GM21619 (cell line): Measurements from ENCODE around the gene PLEKHN1.
"Not testable (repeated sequence)": the region's sequence is repeated elsewhere in the genome, so short reads cannot be mapped to it uniquely, and the experiment has no call there.

ENCODE experiments used
- ATAC-seq: cut with Tn5 transposase; IDR thresholded peaks from one replicate; pipeline ENCODE4 v1.9.1; 2021; ENCODE audit not compliant: unreplicated experiment

Gene PLEKHN1

DNA sequence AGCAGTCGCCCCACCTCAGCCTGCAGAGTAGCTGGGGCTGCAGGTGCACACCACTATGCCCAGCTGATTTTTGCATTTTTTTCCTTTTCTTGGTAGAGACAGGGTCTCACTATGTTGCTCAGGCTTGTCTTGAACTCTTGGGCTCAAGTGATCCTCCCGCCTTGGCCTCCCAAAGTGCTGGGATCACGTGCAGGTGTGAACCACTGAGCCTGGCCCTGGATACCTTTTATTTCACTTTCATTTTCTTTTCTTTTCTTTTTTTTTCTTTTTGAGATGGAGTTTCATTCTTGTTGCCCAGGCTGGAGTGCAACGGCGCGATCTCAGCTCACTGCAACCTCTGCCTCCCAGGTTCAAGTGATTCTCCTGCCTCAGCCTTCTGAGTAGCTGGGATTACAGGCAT lies 25.0 kb downstream of the PLEKHN1 start:
- not testable (repeated sequence) for ATAC-seq

DNA sequence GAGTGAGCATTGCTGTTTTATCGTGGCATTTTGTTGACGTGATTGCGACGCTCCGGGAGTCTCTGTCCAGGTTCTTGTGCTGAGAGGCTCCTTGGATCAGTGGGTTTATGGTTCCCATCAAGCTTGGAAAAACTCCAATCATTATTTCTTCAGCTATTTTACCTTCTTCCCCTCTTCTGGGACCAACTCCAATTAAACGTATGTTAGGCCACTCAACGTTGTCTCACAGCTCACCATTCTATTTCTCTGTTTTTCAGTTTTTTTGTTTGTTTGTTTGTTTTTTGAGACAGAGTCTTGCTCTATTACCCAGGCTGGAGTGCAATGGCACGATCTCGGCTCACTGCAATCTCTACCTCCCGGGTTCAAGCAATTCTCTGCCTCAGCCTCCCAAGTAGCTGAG lies 25.6 kb downstream of the PLEKHN1 start:
- ATAC-seq: no peak

DNA sequence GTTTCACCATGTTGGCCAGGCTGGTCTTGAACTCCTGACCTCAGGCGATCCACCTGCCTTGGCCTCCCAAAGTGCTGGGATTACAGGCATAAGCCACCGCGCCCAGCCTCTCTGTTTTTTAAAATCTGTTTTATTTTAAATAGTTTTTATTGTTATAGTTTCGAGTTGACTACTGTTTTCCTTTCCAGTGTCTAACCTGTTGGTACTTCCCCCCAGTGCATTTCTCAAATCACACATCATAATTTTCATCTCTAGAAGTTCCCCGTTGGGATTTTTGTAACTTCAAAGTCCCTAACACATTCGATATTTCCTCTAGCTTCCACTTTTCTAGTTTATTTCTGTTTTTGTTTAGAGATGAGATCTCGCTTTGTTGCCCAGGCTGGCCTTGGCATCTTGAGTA lies 26.1 kb downstream of the PLEKHN1 start:
- ATAC-seq: no peak

DNA sequence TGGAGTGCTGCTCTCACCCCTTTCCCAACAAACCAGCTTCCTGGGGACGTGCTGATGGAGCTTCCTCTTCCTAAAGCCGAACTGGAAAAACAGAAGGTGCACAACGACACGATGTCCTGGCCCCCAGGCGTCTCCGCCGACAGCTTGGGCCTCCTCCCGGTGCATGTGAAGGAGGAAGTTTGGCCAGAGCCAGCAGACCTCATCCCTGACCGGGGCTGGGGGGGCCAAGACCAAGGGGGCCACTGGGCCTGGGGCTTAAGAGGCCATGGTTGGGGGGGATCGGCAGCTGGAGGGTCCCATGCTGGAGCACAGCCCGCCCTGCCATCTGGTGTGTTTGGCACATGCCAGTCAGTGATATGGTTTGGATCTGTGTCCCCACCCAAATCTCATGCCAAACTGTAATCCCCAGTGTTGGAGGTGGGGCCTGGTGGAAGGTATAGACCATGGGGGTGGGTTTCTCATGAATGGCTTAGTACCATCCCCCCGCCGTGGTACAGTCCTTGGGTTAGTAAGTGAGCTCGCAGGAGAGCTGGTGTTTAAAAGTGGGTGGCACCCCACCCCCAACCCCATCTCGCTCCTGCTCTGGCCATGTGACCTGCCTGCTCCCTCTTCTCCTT lies 27.2 kb downstream of the PLEKHN1 start:
- no peak for ATAC-seq

DNA sequence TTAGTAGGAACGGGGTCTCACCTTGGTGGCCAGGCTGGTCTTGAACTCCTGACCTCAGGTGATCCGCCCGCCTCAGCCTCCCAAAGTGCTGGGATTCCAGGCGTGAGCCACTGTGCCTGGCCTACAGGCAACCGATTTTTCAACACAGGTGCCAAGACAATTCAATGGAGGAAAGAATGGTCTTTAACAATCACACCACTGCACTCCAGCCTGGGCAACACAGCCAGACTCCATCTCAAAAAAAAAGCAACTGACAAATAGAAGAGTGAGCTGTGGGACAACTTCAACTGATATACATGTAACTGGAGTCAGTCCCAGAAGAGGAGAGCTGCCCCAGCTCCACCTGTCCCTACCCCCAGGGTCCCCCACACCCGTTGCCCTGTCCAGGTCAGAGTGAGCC lies 28.3 kb downstream of the PLEKHN1 start:
- ATAC-seq: not testable (repeated sequence)

DNA sequence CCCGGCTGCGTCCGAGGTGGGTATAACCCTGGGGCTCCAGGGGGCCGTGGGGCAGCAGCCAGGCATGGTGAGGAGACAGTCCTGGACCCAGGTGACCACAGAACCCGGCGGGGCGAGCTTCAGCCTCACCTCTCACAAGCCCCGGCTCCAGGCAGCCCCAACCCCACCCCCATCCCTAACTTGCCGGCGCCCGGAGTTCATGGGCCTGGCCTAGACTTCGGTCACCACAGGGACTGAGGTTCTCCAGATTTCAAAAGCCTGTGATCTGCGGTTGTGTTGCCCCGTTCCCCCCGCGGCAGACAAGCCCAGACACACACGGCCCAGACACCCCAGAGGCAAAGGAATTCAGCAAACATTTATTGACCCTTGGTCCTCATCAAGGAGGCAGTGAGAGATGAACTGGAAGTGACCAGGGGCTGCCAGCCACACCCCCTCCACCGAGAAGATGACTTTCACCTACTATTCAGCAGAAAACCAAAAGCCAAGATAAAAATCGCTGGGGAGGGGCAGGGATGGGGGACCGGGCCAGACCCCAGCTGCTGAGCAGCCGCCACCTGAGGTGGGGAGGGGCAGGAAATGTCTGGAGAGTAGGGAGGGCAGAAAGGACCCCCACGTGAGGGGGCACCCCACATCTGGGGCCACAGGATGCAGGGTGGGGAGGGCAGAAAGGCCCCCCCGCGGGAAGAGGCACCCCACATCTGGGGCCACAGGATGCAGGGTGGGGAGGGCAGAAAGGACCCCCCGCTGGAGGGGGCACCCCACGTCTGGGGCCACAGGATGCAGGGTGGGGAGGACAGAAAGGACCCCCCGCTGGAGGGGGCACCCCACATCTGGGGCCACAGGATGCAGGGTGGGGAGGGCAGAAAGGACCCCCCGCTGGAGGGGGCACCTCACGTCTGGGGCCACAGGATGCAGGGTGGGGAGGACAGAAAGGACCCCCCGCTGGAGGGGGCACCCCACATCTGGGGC lies 29.7 kb downstream of the PLEKHN1 start:
- no peak for ATAC-seq

DNA sequence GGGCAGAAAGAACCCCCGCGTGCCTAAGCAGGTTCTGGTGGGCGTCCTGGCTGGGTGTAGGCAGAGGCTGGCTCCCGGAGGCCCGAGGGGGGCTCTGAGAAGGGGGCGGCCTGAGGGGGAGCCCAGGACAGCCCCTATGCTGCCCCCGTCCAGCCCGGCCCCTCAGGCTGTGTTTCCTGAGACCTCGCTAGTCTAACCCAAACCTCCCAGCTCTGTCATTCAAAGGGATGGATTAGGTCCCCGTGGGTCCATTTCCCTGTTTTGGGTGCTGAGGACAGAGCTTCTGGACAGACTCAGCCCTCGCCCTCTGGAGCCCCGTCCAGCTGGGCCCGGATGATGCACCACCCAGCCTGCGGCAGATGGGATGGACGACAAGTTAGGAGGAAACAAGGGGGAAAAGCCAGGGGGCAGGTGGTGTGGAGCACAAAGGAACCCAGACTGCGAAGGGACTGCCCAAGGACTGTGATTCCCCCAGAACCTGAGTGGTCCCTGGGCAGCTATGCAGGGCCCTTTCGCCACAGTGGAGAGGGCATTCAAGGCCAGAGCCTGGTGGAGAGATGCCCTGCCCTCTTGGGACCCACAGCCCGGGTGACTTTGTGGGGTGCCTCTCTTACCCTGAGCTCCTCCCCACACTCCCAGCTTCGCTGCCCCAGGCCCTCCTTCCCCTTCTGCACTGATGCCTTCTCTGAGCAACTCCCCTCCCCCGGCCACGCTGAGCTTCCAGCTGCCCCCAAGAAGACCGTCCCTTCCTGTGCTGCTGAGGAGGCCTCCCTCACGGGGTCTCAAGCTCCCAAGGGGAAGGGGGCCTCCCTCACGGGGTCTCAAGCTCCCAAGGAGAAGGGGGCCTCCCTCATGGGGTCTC lies 30.8 kb downstream of the PLEKHN1 start:
- no peak for ATAC-seq

DNA sequence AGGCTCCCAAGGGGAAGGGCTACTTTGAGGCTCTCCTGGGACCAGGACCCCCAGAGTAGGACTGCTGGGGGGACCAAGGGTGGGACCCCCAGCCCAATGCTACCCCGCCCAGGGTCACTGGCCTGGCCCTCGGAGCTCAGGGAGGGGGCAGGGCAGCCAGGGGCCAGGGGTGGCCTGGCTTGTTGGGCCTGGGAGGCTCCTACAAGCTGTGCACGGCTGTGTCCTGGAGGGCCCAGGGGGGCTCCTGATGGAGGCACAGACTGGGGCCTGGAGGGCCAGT lies 31.4 kb downstream of the PLEKHN1 start:
- no peak for ATAC-seq

DNA sequence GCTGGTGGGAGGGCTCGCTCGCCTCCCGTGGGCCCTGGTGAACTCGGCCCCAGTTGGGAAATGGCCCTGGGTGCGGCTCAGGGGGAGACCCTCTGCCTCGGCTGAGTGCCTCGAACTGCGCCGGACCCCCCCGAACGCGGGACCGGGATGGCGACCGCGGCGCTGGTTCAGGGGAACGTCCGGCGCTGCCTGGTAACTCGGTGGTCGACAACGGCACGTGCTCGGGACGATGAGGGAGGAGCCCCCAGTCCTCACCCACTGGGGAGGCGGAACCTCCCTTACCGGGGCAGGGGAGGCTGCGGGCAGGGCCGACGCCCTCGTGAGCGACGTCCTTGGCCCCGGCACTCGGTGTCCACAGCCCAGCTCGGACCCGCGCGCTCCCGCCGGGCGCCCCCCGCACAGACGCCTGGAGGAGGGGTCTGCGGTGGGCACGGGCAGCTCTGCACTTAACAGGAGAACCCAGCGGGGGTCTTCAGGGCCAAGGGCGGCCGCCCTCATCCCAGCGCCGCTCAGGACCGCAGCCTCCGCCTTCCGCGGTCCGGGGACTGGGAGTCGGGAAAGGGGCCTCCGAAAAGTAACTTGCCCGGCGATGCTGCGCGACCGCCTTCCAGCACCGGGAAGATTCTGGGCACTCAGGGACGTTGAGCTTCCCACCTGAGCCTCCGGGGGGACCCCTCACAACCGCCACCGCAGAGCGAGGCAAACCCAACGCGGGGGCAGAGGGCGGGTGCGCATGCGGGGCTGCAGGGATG lies 31.9 kb downstream of the PLEKHN1 start:
- ATAC-seq: no peak

DNA sequence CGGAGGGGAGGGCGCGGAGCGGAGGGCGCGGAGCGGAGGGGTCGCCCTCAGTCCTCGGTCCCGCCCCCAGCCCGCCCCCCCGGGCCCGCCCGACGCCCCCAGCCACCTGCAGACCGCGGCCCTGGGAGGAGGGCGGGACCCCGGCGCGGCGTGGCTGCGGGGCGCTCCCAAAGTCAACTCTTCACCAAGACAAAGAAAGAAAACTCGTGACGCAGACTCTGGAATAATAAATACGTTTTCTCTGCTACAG lies 32.4 kb downstream of the PLEKHN1 start:
- ATAC-seq: no peak

DNA sequence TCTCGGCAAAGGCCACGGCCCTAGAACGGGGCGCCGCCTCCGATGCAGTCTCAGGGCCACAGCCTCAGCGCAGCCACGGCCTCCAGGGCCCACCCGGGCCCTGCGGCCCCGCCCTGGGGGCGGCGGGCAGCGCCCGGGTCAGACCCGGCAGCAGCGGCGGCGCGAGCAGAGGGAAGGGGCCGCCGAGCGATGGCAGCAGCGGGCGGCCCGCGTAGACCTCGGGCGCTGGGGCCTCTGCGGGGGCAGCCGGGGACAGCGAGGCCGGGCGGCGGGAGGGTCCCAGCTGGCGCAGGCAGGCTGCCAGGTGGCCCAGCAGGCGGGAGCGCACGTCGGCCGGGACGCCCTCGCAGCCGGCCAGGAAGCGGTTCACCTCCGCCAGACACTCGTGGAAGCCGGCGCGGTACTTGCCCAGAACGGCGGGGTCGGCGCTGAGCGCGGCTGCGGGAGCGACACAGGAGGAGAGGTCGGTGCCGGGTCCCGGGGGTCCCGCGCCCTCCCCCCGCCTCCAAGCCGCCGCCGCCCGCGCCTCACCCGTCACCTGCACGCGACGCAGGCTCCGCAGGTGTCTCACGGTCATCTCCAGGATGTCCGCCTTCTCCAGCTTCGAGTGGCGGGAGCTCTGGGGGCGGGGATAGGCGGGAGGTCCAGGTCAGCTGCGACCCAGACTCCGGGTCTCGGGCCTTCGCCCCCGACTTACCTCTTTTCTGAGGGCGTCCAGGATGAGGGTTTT lies 32.9 kb downstream of the PLEKHN1 start:
- ATAC-seq: no peak

DNA sequence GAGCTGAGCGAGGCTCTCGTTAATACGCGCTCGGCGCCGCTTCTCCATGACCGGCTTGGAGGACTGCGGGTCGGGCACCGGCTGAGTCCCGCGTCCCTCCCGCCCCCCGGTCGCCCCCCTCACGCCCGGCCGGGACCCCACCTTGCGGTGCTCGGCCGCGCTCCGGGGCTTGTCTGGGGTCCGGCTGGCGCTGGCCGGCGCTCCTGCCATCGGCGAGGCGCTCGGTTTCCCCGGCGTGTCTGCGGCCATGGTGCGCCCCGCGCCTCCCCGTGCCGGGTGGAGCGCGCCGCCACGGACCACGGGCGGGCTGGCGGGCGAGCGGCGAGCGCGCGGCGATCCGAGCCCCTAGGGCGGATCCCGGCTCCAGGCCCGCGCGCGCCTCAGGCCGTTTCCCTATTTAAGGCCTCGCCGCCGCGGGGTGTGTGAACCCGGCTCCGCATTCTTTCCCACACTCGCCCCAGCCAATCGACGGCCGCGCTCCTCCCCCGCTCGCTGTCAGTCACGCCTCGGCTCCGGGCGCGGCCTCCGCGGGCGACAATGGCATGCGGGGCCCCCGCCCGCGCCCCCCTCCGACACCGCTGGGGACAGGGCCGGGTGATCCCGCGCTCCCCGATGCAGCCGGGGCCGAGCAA lies 33.6 kb downstream of the PLEKHN1 start, which contains the start of gene HES4:
Gene HES4, minus strand, starts transcription at position 373 of the 632 bp plus-strand sequence. Its CDS starts 124 bp downstream, at position 249.
- no peak for ATAC-seq

DNA sequence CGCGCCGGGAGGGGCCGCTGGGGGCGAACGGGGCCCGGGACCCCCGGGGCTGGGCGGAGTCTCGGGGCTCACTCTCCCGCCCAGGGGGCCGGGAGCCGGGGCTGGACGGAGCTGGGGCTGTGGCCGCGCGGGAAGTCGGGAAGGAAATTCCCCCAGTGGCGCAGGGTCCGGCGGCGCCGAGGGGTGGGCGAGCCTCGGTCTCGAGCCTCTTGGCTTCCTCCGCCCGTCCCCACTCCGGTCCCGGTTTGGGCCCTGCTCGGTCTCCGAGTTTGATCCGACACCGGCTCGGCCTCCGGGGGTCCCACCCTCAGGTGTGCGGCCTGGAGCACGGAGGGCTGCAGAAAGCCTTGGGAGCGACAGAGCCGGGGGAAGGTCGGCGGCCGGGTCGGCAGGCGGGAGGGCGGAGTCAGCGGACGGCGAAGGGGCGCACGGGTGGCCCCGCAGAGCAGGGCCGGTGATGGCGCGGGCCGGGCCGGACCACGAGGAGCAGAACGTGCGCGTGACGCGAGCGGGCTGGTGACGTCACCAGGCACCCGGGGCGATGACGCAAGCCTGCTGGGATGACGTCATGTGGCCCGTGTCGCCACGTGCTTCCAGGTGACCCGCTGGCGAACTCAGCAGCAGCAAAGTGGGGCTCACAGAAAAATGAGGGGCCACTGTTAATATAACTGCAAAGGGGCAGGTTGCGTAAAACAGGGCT lies 34.2 kb downstream of the PLEKHN1 start:
- no peak for ATAC-seq

DNA sequence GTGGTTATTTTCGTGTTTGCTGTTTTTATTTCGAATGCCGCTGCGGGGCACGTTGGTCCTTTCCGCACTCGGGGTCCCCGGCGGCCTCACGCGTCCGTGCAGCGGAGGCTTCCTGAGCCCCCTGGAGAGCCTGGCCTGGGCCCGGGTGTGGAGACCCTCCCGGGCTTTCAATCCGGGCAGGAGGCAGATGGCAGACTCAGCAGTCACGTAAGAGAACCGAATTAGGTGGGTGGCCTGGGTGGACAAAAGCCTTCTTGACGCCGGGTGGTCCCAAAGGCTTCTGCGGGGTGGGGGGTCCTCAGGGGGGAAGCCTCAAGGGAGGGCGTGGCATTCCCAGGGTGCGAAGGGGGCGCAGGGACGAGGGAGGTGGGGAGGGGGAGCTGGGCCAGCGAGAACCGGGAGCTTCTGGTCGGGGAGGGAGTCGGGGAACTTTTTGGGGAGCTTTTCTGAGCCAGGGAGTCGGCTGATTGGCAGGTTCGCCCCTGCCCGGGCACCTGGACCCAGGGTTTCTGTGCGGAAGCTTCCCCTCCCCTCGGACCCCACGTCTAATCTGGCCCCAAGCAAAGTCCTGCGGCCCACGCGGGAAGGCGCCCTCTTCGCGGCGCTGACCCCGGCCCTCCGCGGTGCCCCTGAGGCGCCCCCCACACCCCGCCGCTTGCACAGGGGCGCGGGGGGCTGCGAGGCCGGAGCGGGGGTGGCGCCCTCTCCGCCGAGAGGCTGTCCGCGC lies 34.9 kb downstream of the PLEKHN1 start:
- no peak for ATAC-seq

DNA sequence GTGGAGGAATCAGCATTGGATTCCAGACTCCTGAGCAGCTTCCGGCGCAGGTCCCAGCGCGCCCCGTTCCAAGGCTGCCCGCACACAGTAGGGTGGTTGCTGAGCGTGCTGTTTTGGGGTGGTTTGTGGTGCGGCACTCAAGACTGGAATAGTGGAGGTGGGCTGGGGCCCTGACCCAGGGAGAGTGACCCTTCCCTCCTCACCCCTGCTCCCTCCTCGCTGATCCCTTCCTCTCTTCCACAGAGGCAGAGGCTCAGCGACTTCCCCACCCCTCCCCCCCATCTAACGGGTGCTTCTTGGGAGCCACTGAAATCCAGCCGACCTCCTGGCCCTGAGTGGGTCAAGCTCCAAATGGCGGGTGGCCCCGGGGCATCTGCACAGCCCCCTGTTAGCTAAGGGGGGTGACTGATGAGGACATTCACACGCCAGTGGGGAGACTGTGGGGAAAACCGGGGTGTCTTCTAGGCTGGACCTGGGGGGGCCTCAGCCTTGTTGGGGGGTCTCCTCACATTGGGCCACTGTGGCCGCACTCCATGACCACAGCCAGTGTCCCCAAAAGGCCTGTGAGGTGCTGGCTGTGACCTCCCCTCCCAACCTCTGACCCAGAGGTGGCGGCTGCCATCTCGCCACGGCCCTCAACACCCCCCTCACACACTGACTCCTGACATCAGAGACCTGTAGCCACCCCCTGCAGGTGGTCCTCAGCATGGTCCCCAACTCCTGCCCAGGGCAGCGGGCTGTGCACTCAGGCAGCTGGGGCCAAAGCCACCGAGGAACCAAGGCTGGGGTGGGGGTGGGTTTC lies 37.5 kb downstream of the PLEKHN1 start:
- no peak for ATAC-seq

DNA sequence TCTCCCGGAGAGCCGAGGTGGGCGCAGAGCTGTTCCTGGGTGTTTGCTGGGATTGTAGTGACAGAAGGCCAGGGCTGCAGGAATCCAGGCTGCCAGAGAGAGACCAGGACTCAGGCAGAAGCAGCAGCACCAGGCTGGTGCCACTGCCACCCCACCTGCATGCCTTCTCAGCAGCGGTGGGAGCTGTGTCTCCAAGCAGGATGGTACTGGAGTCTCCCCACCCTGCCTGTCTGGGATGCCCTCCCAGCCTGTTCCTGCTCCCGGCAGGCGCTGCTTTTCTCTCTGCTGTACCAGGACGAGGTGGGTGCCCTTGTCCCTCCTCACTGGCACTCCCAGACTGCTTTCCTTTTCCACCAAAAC lies 38.1 kb downstream of the PLEKHN1 start:
- ATAC-seq: no peak

DNA sequence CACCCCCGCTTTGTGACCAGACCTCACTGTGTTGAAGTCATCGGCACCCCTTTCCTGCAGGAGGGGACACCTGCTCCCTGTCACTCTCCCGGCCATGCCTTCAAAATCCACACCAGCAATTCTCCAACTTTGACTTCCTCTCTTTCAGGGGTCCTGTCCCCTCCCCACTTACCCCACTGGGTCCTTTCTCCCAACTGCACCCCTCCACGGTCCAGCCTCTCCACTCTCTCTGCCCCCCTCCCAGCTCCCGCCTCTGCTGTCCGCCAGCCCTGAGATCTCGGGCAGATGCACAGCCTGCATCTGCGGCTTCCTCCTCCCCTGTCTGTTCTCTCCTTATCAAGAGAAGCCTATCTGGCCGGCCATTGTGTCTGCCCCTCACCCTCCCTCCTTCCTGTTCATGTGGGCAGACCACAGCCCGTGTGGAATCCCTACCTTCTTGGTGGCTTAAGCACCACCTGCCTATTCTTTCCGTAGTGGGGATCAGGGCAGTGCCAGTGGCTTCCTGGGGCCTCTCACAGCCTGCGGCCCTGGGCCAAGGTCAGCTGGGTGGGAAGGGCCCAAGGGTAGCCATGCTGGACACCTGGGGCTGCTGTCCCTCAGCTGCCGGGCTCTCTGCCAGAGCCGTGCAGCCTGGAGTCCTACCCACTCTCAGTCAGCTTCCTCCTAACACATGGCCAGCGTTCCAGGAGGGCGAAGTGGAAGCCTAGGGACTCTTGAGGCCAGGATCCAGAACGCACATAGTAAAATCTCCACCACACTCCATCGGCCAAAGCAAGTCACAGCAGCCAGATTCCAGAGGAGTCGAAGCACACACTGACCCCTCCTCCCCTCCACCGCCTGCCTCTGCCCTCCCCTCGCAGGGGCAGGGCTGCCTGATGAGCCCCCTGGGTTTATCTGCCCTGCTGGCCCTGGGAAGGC lies 38.8 kb downstream of the PLEKHN1 start:
- ATAC-seq: no peak
